GM19238 (cell line): ENCODE results near the gene CCDC190.
A peak's percentile ranks its signal among the peaks of the same experiment; 100 is the strongest.
"Not testable (repeated sequence)": the region's sequence is repeated elsewhere in the genome, so short reads cannot be mapped to it uniquely, and the experiment has no call there.

ENCODE experiments used
- DNase-seq: peaks from one replicate; pipeline ENCODE4 v3.0.0; 2011; ENCODE audit warnings: low spot score; ENCODE audit not compliant: insufficient read length

The CCDC190 gene

GRCh38 chr1:162838863-162839262 is 22.1 kb downstream of the CCDC190 start:
- no peak for DNase-seq

- peak; percentile 12 for DNase-seq
Observed at GRCh38 chr1:162835157-162835899, 25.6 kb downstream of the CCDC190 start.

DNA sequence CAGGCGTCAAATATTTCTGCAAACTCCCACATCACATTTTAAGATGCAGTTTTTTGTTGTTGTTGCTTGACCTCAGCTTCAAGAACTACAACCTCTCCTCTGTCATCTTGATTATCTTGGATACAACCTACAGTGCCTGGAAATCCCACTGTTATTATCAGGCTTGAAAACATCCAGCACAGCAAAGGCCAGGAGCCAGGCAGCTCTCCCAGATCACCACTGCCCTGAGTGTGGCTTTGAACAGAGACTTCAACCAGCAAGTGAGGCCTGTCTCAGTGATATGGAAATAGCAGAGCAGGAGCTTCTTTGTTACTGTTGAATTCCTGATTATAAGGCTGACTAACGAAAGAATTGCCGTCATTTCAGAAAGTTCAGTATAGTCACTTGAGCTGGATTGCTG is 28.5 kb downstream of the CCDC190 start:
- DNase-seq = no peak

GRCh38 chr1:162829268-162829667 is 31.7 kb downstream of the CCDC190 start:
- DNase-seq = no peak

DNA sequence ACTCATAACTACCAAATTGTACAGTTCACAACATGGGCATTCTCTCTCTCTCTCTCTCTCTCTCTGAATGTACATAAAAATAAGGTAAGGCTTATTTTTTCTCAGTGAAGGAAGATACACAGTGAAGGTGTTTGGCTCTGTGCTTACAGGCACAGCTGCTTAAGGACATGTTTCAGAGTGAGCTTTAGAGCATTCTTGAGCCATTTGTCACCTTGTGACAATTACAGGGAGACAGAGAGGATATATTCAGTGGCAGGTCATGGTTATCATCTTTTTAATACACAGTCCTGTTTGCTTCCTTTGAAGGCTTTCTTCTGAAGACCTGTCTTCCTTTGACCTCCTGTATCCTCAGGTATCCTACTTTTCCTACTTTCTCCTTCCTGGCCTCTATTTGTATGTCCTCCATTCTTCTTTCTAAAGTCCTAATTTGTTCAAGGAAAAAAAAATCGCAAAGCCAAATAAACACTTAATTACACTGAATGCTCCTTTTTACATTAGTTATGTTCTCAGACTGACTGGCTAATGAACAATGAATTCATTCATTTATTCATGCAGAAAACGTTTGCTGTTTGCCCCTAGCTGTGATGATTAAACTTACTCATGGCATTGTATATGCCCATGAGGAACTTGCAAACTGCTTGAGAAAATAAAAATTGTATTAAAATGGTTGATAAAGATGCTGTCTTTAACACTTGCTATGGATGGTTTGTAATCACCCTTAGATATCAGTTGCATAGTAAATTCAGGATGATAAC is 37.0 kb downstream of the CCDC190 start:
- DNase-seq = no peak

GRCh38 chr1:162823231-162823630 is 37.7 kb downstream of the CCDC190 start:
- no peak for DNase-seq

- no peak for DNase-seq
Observed at GRCh38 chr1:162822391-162823200, 38.4 kb downstream of the CCDC190 start.

DNA sequence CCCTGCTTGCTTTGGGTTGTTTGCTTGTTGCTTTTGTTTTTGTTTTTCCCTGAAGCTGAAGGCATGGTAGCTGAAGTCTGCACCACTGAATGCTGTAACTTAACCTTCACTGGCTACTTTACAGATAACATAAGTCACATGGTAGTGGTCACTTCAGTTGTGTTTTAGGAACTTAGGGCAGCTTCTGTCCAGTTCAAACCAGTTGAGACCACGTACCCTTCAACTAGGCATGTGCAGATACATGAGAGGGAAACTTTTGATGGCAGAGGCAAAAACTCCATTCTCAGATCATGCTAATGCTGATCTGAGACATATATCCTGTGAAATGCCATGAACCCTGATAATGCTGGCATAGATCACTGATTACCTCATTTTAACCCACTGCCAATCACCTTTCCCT is 42.3 kb downstream of the CCDC190 start:
- DNase-seq = not testable (repeated sequence)

DNA sequence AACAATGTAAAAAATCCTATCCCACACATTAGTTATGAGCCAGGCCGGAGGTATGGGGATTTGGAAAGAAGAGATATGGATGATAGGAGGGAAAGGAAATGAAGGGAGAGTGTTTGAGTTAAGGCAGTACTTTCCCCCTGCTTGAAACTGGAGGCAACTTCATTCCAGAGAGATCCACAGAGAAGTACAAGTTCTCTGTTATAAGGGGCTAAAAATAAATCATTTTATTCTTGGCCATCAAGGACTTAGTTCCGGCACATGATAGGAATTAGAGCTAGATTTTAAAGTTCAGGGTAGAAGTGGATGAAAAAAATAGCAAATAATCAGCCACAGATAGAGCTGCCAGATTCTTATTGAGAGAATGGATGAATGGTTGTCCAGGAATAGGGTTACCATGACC is 42.8 kb downstream of the CCDC190 start:
- DNase-seq = not testable (repeated sequence)

GRCh38 chr1:162812357-162812756 is 48.6 kb downstream of the CCDC190 start:
- not testable (repeated sequence) for DNase-seq

- DNase-seq = not testable (repeated sequence)
Observed at GRCh38 chr1:162807503-162807902, 53.5 kb downstream of the CCDC190 start.
